Dedifferentiated amniotic fluid mesenchymal stem cell (primary cell): Measurements from ENCODE around the gene KLHL1.

ENCODE experiments used
- DNase-seq: peaks from one replicate; pipeline ENCODE4 v3.0.0-alpha.2; 2016; ENCODE audit errors: extremely low spot score

Gene KLHL1

DNA sequence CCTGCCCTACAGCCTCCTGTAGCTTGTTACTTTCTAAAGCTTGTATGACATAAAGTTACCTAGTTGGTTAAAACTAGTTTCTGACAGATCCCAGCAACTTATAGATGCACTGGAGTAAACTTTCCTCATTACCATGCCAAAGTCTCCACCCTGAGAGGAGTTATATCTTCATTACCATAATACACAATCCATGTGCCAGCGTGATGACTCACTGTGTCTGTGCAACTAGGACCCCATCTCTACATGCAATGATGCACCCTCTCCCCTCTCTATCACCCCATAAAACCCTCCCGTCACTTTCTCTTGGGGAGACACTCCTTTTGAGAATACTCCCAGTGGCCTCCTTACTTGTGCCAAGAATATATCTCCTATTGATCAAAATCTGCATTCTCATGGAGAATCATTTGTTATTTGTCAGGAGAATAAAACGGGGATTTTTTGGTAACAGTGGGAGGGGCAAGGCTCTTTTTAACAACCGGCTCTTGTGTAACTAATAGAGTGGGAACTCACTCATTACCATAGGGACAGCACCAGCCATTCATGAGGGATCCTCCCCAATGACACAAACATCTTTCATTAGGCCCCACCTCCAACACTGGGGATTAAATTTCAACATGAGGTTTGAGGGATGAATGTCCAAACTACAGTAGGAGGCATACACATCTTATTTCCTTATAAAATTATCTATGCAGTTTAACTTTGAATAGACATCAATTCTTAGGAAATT, 235.8 kb downstream of the KLHL1 start:
- no peak for DNase-seq

DNA sequence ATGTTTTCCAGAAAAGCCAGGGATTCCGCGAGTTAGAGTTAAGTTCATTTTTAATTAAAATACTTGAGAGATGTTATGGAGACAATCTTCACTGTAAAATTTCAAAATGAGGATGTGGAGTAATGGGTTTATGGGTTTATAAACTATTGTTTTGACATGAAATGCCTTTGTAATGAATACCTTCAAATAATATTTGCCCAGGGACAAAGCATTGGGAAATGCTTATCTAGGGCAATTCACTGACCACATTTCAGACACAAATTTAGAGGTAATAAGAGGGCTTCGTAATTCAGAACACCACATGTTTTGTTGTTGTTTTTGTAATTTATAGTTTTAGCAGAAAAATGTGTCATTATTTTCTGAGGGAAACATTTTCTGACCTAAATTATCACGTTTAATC, 241.7 kb downstream of the KLHL1 start:
- DNase-seq = no peak

DNA sequence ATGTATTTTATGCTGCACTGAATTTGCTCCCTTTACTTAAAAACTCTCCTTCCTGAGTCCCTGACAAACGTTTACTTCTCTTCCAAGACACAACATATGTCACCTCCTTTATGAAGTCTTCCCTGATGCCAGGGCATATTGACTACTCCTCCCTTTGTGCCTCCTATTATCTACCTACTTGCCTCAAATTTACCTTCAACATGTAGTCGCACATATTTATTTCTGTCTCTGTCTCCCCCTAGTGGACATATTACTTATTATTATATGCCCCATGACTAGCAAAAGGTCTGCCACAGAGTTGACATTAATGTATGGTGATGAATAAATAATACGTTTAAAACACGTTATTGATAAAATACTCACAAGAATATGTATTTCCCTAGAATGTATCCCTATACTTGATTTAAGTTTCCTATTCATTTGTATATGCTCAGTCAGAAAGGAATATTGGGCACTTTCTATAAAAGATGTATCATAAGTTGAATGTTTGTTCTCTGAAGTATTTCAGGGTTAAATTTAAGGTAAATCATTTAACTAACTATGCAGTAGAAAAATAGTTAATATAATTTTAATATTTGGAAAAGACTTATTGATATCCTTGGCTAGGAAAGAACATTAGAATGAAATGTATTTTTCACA, 250.9 kb downstream of the KLHL1 start:
- peak; percentile 17 for DNase-seq

DNA sequence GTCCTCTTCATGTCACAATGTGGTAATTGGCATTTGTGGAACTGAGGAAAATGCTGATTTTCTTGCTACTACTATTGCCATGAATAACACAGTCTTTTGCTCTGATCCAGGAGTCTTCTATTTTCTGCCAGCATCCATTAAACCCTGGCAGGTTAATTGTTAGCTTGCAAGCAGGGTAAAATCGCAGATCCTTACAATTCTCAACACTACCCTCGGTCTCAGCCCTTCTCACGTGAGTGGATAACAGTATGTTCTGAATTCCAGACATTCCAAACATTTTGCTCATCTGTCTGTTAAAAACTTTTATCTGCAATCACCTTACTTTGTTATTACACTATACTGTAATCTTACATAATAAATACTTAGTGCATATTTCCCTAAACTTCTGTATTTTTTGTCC, 251.9 kb downstream of the KLHL1 start:
- DNase-seq = no peak

DNA sequence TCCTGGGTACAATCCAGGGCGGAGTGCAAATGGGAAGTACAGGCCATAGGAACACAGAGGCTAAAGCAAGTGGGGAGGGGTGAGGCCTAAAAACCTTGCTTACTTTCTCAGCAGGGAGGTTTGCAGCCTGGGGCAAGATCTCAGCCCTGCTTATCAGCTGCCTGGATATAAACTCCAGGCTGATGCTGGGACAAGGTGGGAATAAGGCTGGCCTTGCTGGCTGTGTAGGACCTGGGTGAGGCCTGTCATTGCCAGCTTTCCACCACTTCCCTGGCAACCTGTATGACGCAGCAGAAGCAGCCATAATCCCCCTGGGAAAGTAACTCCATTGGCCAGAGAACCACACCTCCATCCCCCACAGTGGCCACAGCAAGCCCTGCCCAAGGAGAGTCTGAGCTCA, 279.7 kb downstream of the KLHL1 start:
- no peak for DNase-seq

DNA sequence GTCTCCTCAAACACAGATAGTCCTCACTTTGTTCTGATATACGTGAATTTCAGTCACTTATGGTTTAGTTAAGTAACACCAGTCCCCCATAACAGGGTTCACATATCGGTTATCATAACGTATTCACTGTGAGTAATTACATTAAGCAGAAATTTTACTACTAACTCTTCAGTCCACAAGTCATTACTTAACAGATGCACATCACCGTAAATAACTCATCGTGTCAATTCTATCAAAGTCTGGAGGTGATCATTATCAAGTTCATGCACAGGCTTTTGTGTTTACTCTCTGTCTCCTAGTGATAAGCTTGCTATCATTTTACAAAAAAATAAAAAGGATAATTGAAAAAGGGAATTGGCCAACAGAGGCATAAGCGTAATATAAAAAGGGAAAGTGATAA, 288.1 kb downstream of the KLHL1 start:
- DNase-seq = no peak

DNA sequence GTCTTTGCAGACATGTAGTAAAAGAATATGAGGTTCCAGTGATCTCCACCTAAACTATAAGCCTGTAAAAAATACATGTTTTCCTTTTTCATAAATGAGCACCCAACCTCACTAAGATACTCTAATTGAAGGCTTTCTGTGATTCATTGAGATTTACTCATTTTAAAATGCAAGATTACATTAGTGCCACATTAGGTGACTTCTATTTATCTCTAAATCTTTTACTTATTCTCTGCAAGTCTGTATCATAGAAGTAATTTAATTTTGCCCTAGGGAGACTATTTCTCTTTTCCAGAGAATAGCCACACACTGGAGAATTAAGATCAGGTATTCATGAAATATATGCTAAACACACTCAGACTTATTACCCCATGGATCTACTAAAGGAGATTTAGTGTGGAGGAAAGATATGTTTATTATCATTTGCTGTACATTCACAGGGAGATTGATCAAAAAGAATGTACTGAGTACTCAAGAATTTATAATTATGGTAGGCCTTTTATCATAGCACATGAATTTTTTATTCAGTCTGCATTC, 290.9 kb downstream of the KLHL1 start:
- no peak for DNase-seq

DNA sequence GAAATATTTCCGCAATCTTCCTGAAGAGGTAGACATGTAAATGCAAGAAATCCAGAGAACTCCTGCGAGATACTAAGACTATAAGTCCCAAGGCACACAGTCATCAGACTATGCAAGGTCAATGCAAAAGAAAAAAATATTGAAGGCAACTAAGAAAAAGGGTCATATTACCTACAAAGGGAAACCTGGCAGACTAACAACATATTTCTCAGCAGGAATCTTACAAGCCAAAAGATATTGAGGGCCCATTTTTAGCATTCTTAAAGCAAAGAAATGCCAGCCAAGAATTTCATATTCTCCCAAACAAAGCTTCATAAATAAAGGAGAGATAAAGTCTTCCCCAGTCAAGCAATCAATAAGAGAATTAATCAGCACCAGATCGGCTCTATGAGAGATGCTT, 299.1 kb downstream of the KLHL1 start:
- DNase-seq = no peak

DNA sequence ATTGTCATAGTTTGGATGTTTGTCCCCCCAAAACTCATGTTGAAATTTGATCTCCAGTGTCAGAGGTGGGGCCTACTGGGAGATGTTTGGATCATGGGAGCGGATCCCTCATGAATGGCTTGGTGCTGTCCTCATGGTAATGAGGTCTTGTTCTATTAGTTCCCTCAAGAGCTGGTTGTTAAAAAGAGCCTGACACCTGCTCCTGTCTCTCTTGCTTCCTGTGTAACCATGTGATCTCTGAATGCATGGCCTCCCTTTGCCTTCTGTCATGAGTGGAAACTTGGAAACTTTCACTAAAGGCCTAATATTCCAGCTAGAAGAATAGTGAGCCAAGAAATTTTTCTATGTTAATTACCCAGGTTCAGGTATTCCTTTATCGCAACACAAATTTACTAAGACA, 312.0 kb downstream of the KLHL1 start:
- DNase-seq = no peak

DNA sequence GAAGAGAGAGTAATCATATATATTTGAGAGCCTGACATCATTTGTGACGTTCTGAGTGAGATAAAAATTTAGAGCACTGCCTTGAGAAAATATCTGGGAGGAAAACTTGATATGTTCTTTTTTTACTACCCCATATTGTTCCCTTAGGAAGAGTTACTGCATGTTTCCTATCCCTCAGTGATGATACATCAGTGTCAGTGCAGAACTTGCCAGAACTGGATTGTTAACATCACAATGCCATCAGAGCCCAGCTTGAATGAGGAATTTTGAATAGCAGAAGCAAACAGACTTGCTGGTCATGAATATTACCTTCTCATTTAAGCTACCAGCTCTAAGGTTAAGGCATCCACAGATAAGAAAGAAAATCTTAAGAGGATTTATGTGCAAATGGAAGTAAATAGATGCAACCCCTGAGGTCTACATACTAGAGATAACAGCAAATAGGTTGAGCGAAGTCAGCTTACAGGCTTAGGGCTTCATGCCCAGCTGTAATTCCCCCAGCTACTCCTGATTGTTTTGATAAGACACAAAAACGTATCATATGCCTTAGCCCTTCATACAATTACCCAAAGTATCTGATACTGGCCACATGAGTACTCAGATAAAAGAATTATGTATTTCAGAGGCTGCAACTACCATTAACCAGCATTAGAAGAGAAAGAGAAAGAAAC, 314.3 kb downstream of the KLHL1 start:
- DNase-seq = no peak

DNA sequence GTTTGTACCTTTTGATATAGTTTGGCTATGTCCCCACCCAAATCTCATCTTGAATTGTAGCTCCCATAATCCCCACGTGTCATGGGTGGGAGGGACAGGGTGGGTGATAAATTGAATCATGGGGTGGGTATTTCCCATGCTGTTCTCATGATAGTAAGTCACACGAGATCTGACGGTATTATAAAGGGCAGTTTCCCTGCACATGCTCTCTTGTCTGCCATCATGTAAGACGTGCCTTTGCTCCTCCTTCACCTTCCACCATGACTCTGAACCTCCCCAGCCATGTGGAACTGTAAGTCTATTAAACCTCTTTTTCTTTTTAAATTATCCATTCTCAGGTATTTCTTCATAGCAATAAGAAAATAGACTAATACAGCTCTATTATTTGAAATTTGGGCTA, 331.3 kb downstream of the KLHL1 start:
- no peak for DNase-seq

DNA sequence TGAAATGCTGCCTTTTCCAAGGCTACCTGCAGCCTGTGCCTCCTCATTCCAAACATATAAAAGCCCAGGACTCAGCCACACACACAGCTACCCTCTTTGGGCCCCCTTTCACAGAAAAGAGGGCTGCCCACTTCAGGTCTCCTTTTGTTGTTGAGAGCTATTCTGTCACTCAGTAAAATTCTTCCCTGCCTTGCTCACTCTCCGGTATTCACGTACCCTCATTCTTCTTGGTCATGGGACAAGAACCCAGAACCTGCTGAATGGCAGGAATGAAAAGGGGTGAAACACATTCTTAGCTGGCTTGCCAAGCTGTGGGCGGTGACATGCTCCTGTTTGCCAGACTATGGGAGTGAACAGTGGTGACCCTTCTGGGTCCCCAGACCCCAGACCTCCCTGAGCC, 338.6 kb downstream of the KLHL1 start:
- DNase-seq = no peak

DNA sequence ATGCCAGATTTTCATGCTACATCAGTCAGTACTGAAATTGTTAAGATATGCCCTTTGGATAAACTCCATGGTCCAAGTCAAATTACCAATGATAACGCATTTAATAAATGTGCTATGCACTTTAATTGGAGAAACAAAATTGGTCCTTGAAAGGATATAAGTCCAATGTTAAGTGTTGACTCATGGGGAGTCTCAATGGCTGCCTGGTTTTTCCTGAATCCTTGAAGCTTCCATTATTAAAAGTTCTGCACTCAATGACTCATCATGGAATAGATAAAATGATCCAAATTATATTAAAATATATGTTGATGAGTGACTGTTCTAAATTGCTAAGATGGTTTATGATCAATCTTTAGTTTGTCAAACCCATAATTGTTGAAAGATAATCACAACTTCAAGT, 346.7 kb downstream of the KLHL1 start:
- no peak for DNase-seq

DNA sequence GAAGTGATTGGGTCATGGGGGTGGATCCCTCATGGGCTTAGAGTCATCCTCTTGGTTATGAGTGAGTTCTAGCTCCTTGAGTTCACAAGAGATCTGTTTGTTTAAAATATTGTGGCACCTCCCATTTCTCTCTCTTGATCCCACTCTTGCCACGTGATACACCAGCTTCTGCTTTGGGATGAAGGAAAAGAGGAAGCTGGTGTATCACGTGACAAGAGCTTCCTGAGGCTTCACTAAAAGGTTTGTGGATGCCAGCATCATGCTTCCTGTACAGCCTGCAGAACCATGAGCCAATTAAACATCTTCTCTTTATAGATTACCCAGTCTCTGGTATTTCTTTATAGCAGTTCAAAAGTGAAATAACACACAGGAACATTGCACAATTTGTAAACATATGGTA, 353.2 kb downstream of the KLHL1 start:
- no peak for DNase-seq

DNA sequence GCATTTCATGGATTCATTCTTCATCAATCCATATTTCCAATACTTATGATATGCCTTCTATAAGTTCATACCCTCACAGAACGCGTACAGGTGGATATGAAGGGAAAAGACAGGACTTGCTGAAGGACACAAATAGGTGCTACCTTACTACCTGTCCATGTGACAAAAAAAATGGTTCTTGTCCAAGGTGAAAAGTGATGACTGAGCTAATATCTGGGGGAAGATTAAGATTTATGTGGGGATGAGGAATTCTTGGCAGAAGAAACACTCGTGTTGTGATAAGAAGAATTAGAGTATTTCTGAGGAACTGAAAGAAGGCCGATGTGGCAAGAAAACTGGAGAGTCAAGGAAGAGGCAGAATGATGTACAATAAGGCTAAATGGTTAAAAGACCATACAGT, 357.0 kb downstream of the KLHL1 start:
- no peak for DNase-seq

DNA sequence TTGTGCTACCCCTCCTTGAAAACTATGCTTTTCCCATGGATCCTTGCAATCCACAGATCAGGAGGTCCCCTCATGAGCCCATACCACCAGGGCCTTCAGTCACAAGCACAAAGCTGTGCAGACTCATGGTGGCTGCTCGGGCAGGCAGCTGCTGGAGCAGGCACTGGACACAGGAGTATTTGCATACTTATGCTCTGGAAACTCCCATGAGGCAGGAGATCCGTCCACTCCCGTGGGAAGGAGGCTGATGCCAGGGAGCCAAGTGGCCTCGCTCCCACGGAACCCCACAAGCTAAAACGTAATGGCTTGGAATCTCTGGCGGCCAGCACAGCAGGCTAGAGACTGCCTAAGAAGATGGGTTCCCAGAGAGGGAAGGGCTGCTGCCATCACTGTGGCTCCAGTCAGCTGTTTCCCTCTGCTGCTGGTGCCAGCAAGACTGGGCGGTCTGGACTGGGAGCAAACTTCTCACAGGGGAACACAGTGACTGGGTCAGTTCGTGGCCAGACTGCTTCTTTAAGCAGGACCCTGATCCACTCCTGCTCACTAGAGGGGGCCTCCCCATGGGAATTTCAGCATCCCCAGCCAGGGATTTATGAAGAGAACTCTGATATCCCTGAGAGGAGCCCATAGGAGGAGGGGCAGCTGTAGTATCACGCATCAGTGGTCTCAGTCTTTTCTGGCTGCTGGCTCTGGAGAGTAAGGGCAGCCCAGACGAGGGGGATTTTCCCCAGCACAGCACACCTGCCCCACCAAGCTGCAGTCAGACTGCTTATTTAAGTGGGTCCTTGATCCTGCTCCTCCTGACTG, 370.9 kb downstream of the KLHL1 start:
- no peak for DNase-seq

DNA sequence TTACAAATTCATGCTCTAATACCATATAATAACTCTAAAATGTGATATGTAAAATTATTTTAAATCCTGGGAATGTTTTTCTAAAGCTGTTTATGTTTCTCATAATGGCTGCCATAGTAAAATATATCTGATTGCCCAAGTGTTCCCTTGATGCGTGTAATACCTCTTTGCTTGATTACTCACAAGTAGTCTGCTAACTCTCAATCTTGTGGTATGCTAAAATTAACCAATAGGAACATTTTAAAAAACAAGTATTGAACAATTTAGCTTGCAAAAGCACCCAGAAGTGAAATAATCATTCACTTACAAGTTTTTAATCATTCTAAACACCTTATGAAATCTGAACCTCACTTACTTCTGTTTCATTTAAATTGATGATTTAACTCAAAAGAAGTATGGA, 386.6 kb downstream of the KLHL1 start:
- no peak for DNase-seq

DNA sequence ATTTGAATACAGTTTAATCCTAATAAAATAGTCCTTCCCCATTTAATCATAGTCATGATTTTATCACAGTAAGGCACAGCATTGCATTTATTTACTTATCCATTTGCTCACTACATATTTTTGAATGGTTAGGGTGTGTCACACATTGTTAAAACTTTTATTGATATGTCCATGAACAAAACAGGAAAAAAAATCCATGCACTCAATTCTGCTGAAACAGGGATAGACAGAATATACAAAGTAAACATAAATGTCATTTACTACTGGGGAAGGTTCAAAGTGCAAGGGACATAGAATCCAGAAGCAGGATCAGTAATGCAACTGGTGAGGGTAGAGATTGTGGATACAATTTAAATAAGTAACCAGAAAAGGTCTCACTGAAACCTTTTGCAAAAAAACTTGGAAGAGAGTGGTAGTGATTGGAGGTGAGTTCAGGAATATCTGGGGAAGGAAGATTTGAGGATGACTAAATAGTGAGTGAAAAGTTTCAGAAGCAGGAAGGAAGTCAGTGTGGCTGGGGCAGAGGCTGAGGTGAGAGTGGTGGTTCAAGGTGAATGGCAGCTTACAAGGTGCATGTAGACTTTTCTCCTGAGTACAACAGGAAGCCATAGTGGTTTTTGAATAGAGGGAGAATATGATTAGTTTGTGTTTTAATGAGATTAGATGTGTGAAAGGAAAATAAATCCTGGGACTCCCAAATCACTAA, 387.8 kb downstream of the KLHL1 start:
- DNase-seq = no peak

DNA sequence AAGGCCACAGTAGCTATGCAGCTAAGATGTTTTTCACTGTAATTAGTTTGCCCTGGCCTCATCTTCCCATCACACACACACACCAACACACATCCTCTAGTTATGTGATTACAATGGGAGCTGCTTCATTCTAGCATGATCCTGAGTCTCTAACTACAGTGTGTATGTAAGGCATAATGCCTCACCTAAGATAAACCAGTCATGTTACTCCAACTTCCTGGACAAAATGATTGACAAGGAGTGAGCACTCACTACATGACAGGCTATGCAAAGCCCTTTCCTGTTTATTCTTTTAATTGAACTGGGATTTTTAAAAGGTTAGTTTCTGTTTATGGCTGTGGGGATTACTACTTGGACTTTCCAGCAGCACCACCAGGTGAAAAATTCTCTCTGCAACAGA, 401.4 kb downstream of the KLHL1 start:
- no peak for DNase-seq

DNA sequence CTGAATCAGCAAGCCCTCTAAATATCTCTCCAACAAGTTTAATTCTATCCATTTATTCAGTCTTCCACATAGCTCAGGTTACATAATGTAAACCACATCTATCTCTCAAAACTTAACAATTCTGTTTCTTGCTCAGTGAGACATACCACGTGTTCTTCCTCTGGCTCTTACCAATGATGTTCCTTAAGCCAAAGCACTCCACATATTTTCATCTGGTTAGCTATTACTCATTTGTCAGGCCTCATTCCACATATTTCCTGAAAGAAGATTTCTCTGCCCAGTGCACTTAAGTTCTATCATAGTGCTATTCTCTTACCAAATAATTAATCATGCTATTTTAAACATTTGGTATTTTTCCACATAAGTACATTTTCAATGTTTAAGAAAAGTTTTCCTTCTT, 403.9 kb downstream of the KLHL1 start:
- DNase-seq = no peak

DNA sequence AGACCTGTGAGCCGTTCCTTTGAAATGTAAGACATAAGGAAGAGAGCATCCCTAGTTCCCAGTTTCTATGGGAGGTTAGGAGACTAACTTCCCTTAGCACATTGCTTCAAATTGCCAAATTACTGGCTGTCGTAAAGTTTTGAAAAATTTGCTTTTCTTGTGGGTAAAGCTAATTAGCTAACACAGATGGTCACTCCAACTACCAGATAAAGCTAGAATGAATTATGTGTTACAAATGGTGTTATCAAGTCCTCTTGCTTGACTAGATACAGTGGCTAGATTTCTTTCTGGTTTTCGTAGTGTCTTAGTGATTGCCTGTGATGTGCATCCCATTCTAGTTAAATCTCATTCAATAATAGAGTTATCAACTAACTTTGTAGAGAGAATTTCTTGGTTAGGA, 417.3 kb downstream of the KLHL1 start:
- no peak for DNase-seq
